Stimulated activated CD4-positive, alpha-beta T cell treated with anti-CD3 and anti-CD28 coated beads, Interleukin-15, amount 100 ng/mL, for 48 hours (primary cell): ENCODE results near the gene PDCL2.
"Not testable (repeated sequence)": the region's sequence is repeated elsewhere in the genome, so short reads cannot be mapped to it uniquely, and the experiment has no call there.

Experiments used
- DNase-seq, 2 donors: peaks; one replicate each; pipeline ENCODE4 v3.0.0-alpha.2; 2020; ENCODE audit warnings: low read depth in 2 of 2

Gene PDCL2

GRCh38 chr4:55592014-55592413, at the start of gene PDCL2:
Gene PDCL2, minus strand, starts transcription at chr4:55592245. Its CDS starts 136 bp downstream, at chr4:55592109.
- no peak for DNase-seq

DNA sequence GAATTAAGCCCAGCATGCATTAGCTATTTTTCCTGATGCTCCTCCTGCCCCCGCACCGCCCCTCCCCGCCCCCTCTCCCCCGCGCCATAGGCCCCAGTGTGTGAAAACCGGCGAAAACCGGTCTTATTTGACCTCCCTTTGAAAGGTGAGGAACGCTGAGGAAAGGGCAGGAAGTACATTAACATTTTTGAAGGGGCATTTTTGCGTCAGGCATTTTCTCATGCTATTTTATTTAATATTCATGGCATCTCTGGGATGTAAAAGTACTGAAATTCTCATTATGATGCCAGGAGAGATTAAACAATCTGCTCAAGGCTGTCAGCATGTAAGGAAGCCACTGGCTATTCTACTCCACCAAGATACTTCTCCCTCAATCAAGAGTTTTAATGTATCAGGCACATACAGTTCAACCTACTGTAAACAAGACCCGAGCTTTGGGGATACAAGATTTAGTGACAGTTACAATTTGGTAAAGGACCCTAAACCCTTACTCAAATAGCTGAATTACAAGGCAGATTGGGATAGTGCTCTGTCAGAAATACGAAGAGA, 45.3 kb upstream of the PDCL2 start:
- no peak for DNase-seq

DNA sequence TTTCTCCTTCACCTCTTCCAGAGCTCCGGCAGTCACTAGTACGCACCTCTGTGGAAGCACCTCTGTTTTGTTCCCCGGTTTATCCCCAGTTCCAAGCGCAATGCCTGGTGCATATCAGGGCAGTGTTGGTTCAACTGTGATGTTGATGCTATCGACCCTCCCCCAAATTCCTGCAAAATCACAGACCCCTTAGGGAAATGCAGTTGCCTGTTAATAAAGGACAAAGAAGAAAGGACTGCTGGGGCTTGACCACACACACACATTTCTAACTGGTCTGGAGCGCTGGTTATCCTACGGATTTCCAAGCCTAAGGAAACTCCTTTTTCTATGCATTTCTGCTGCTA, 44.6 kb upstream of the PDCL2 start:
- no peak for DNase-seq

DNA sequence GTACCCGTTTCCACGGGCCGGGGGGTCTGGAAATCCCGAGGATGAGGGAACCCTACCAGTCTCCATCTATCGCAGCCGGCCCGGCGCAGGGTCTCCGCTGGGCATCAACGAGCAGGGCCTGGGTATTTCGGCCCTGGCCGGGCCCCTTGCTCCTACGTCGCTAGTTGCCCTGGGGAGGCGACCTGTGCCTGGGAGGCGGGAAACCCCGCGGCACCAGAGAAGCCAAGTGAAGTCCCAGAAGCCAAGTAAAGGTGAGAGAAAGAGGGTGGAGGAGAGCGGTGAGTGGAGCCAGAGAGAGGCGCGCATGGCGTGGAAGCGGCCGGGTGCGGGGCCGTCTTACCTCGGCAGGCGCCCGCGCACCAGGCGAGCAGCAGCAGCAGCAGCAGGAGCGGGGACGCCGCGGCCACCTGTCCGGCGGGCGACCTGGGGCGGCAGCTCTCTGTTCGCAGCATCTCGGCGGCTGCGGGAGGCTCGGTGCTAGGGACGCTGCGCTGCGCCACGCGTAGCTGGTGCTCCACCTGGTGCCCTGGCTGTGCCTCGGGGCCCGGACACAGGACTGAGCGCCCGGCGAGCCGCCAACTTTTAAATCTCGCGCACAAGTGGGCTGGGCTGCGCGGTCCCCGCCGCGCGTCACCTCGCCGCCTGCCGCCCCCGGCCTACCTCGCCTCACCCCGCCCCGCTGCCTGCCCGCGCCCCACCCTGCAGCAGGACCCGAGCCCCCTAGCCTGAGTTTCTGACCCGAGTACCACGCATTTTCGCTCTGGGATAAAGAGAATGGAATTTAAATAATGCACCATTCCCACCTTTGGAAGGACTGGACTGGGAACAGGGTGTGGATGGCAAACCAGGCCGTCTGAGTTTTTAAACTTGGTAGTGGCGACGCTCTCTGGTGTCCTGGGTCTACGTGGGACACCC, 44.0 kb upstream of the PDCL2 start, which contains the start of gene NMU:
NMU (minus strand) TSS at position 558 of the 915 bp plus-strand sequence; CDS start at position 452, 106 bp downstream.
- peak in 1 of 2 donors; percentile 10 for DNase-seq

- no peak for DNase-seq
Observed at GRCh38 chr4:55635282-55635681, 43.2 kb upstream of the PDCL2 start.

GRCh38 chr4:55634417-55635128, 42.5 kb upstream of the PDCL2 start:
- DNase-seq: no peak

GRCh38 chr4:55633903-55634302, 41.9 kb upstream of the PDCL2 start:
- DNase-seq: no peak

DNA sequence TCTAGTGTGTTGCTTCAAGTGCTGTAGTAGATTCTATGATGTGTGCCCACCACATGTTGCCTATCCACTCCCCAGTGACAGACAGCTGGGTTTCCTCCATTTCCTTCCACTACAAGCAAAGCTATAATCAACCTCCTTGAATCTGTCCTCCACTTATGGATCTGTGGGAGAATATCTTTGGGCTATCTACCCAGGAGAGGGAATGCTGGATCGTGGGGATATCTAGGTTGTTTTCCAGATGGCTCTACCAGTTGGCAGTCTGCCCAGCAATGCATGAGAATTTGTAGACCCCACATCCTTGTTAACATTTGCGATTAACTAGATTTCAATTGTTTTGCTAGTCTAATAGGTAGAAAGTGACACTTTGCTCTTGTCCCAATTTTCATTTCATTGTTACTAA, 33.8 kb upstream of the PDCL2 start:
- DNase-seq: no peak

DNA sequence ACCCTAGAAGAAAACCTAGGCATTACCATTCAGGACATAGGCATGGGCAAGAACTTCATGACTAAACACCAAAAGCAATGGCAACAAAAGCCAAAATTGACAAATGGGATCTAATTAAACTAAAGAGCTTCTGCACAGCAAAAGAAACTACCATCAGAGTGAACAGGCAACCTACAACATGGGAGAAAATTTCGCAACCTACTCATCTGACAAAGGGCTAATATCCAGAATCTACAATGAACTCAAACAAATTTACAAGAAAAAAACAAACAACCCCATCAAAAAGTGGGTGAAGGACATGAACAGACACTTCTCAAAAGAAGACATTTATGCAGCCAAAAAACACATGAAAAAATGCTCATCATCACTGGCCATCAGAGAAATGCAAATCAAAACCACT, 32.0 kb upstream of the PDCL2 start:
- not testable (repeated sequence) for DNase-seq

DNA sequence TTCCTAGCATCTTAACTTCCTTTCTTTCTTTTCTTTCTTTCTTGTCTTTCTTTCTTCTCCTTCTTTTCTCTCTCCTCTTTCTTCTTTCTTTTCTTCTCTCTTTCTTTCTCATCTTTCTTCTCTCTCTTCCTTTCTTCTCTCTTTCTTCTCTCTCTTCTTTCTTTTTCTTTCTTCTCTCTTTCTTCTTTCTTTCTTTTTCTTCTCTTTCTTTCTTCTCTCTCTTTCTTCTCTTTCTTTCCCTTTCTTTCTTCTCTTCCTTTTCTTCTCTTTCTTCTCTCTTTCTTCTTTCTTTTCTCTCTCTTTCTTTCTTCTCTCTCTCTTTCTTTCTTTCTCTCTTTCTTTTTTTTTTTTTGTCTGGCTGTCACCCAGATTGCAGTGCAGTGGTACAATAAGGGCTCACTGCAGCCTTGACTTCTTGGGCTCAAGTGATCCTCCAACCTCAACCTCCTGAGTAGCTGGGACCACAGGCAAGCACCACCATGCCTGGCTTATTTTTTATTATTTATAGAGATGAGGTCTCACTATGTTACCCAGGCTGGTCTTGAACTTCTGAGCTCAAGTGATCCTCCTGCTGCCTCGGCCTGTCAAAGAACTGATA, 26.6 kb upstream of the PDCL2 start:
- no peak for DNase-seq

DNA sequence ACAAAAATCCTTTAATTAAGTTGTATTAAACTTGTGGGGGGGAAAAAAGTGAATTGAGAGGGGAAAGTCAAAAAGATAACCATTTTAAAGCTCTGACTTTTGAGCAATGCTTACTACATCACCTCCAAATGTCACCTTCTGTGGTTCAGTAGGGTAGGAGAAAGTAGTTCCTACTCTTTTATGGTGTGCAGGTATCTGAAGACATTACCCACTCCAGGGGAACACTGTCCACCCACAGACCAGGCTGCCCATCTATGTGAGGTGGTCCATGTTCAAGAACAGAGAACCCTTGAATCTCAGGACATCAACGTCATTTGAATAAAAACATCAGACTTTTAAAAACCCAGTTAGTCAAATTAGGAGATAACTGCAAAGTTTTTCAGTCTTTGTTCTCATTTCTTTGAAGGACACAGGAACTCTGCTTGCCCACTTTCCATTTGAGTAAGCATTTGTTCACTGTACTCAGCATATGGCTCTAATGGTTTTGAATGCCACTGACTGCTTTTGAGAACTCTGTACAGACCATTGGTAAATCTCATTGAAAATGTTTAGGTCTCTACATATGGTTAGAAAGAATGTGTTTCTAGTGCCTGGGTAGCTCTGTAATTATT, 25.6 kb upstream of the PDCL2 start:
- DNase-seq: no peak

- no peak for DNase-seq
Observed at GRCh38 chr4:55615008-55615407, 23.0 kb upstream of the PDCL2 start.

DNA sequence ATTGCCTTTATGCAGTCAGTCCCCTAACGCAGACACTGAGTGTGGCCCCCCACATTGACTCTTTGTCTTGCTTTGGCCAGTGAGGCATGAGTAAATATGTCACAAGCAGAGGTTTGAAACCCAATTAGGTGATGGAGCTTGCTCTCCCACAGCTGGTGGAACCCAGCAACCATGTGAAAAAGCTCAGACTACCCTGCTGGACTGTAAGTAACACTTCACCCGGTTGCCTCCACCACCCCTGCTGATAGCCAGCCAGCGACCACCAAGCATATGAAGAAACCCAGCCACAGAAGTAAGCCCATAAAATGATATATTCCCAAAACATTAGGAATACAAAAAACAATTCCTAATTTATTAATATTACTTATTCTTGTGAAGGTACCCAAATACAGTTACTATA, 21.6 kb upstream of the PDCL2 start:
- DNase-seq: no peak

DNA sequence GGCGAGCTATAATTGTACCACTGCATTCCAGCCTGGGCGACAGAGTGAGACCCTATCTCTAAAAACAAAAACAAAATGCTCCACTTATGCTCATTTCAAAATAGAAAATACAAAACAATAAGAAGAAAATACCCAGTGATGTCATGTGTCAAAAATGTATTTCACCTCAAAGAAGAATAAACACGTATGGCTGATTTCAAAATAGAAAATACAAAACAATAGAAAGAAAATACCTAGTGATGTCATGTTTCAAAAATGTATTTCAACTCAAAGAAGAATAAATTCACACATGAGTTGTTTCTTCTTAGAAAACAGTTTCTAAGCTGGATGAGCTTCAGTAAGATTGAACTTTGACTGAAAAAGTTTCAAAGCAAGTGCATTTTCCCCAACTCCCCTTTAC, 20.3 kb upstream of the PDCL2 start:
- no peak for DNase-seq

GRCh38 chr4:55611358-55612059, 19.5 kb upstream of the PDCL2 start:
- DNase-seq: no peak

DNA sequence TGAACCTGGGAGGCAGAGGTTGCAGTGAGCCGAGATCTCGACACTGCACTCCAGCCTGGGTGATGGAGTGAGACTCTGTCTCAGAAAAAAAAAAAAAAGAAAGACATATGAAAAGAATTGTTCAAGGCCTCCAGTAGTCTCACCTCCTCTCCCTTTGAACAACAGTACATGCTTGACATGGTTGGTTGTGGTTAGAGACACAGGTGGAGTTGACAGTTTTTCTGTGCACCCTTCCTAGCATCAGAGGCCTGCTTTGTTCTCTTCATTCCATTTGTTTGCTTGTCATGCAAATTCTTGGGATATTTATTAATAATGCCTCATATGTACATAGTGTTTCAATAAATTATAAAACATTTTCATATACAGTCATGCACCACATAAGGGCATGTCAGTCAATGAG, 18.3 kb upstream of the PDCL2 start:
- DNase-seq: no peak

DNA sequence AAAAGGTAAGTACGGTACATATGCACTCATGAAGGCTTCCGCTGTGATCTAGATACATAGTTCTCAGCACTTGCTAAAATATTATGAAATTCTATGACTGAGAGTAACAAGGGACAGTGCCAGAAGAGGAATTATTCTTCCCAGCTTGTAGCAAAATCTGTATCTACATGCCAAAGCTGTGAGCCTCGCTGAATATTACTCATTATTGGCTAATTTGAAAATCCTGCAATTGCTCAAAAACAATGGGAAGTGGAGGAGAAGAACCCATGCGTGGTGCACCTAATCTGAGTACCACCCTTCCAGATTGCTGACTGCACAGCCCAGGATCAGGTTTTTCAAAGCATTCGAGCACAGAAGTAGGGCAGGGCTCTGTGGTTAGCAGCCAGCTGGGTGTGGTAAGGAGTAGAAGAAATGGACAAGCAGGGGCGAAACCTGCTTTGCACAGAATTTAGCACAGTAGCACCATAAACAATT, 17.4 kb upstream of the PDCL2 start:
- no peak for DNase-seq

GRCh38 chr4:55608591-55608990, 16.5 kb upstream of the PDCL2 start:
- no peak for DNase-seq

DNA sequence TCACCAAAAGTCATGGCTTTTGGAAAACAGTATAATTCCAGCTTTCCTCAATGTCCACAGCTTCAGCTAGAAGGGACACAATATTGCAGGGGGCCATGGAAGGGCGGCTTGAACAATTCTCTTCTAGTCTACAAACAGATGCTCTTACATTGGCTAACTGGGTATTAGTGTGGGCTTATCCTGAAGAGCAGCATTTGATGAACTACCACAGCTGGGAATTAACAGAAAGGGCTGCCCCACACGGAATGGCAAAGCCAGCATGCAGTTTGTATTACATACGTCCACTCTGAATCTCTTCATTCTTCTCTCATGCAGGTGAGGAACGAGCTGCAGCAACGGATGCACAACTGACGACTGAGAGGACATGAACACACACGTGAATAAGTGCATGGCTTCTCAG, 13.0 kb upstream of the PDCL2 start:
- no peak for DNase-seq

GRCh38 chr4:55600640-55601039, 8.6 kb upstream of the PDCL2 start:
- no peak for DNase-seq

GRCh38 chr4:55598641-55599040, 6.6 kb upstream of the PDCL2 start:
- no peak for DNase-seq
